Measurements from ENCODE around the gene IQGAP3. TPM values are rescaled to one million over a fixed set of nuclear protein-coding genes. Genes with fewer than 3 reads are reported as not detected.

The IQGAP3 gene
- total RNA-seq, 1 experiment from 2014 or later = 34.8 TPM

DNA sequence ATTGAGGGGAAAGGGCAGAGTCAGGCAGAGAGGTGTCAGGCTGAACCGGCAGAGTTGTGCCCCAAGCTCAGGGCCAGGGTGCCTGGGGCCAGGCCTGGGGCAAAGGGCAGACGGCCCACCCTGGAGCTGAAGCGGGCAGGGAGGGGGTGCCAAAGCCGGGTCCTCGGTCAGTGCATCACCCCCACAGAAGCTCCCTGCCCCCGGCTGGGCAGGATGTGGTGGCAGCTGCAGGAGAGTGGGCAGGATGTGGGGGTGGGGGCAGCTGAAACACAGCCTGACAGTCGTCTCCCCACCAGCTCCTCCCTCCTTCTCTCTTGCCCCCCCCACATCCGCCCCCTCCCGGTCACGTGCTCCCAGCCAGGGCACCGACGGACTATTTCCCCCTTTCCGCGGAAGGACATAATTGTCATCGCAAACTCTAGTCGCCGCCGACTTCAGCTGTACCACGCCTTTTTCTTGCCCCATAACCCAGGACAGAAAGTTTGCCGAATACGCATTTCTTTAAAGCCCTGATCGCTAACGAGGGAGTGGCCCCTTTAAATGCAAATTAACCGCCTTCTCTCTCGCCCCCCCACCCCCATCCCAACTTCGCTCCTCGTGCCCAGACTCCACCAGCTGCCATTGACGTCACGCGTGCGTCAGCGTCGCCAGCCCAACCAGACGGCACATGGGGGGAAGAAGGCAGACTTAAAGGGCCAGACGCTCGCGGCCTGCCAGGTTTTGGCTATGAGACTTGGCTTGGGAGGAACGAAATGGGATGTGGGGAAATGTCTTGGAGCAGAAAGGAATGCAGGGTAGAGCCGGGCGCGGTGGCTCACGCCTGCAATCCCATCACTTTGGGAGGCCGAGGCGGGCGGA is 67.3 kb downstream of the IQGAP3 start:
- peak; percentile 99 for DNase-seq (ENCODE audit: low read depth)
- in situ Hi-C loops (cut with HindIII; ENCODE audit: low pct_unique_long_range_greater_than_20kb, low sequenced_read_pairs) = no loop called here

GRCh38 chr1:156504438-156504813 is 67.9 kb downstream of the IQGAP3 start:
- DNase-seq (ENCODE audit: low read depth) = no peak
- in situ Hi-C loops (cut with HindIII; ENCODE audit: low pct_unique_long_range_greater_than_20kb, low sequenced_read_pairs) = no loop called here

DNA sequence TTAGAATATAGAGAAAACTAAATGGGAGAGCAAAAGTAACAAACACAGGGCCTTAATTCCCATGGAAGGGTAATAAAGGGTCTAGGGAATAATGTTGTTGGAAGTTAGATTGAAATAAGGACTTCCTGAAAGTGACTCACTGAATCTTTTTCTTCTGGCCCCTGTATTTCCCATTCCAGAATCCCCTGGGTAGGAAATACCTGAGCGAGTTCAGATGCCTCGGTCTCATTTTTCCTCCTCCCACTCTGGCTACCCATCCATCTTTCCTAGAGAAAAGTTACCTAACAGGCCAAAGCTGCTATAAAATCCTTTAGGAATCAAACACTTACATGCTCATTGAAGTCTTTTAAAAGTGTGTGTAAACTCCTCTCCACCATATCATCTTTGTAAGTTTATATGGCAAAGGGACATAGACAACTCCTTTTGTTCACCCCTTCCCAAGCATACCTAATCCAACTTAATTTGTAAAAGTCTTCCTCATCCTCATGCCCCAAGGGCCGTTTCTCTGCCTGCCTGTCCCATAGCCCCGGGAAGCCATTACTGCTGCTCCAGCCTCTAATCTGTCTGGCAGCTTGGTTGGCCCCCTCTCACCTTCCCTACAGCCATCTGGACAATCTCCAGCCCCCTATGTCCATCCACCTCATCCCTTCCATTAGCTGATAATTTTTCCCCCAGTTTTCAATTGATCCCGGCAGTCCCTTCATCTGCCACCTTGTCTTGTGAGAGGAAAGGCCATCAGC is 68.5 kb downstream of the IQGAP3 start:
- no peak for DNase-seq (ENCODE audit: low read depth)
- in situ Hi-C loops (cut with HindIII; ENCODE audit: low pct_unique_long_range_greater_than_20kb, low sequenced_read_pairs) = no loop called here

DNA sequence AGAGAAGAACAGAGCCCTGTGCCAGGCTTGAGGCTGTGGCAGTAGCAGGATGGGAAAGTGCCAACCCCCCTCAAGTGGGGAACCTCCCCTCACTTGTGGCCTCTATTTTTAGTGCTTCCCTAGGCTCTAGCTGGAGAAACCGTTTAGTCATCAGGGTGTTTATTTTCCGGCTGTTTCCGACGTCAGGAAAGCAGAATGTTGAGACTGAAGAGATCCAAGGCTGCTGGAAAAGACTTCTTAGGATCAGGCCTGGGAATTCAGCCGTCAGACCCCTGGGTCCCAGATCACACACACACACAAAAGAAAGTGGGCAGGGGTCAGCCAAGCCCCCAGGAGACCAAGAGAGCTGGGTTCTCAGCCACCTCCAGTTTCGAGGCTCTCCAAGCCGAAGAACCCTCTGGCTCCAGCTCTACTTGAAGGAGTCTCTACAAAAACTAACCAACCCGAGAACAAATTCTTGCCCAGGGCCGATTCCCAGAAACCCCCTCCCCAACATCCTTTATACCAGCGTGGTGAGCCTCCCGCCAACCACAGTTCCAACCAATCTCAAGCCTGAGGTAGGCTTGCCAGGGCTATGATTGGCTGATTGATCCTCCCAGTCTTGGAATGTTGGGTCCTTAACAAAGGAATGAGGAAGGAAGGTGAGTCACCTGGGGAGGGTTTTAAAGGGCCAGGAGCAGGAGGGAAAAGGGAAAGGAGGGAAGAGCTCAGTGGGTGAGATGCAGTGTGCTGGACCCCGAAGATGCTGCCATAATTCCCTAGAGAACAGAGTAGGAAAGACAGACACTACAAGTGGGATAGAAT is 69.3 kb downstream of the IQGAP3 start:
- in situ Hi-C loops (cut with HindIII; ENCODE audit: low pct_unique_long_range_greater_than_20kb, low sequenced_read_pairs) = no loop called here
- peak; percentile 87 for DNase-seq (ENCODE audit: low read depth)

DNA sequence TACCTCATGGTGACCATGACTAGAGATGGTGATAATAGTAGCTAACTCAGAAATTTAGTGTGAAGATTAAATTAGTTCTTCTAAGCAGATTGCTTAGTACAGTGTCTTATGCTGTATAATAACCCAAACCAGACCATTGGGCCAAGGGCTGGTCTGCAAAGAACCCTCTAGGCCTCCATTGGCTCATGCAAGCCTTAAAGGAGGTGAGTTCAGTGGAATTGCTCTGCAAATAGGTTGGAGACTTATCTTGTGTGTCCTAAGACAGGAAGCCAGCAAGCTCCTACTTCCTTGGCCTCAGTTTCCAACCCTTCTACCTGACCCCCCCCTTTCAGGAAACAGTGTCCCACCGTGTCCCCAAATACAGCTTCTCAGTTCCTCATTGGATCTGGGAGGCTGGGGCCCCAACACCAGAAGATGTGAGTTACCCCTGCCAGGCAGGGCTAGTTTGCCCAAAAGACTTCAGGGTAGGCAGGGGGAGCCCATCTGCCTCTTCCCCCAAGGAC is 69.9 kb downstream of the IQGAP3 start:
- DNase-seq (ENCODE audit: low read depth) = no peak
- in situ Hi-C loops (cut with HindIII; ENCODE audit: low pct_unique_long_range_greater_than_20kb, low sequenced_read_pairs) = no loop called here

- in situ Hi-C loops (cut with HindIII; ENCODE audit: low pct_unique_long_range_greater_than_20kb, low sequenced_read_pairs) = no loop called here
Measured at GRCh38 chr1:156500793-156501506, 71.4 kb downstream of the IQGAP3 start.

GRCh38 chr1:156500543-156500792 is 71.9 kb downstream of the IQGAP3 start, which contains the start of gene MEF2D:
Gene MEF2D (minus strand): TSS chr1:156500775. CDS start chr1:156483292, 17,483 bp downstream.
- DNase-seq (ENCODE audit: low read depth) = no peak
- in situ Hi-C loops (cut with HindIII; ENCODE audit: low pct_unique_long_range_greater_than_20kb, low sequenced_read_pairs) = no loop called here

More at GRCh38 chr1:156500793-156501506, 71.4 kb downstream of the IQGAP3 start:
- DNase-seq (ENCODE audit: low read depth) = peak; percentile 94

DNA sequence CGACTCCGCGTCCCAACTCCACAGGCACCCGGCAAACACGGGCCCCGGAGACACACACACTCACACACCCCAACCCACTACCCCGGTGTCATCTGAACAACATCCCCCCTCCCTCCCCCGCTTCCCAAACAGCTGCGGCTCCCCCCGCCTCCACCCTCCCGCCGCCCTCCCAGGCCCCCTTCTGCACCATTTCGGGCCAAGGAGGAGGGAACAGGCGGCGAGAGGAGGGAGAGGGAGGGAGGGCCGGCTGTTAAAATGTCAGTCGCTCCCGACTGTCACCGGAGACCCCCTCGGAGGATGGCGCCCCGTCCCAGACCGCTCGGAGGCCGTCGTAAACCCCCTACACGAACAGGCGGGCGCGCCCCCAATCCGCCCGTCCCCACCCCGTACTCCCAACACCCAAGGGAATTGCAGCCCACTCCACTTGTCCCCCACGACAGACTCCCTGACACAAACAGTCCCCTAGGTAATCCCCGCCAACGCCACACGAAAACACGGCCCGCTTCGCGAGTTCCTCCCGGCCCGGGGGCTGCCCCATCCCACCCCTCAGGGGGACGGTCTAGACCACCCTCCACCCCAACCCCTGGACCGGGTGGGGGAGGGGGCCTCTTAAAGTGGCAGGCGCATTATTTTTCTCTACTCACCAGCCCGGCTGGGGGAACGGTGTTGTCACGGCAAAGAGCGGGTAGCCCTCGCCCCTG is 72.4 kb downstream of the IQGAP3 start:
- no peak for DNase-seq (ENCODE audit: low read depth)
- in situ Hi-C loops (cut with HindIII; ENCODE audit: low pct_unique_long_range_greater_than_20kb, low sequenced_read_pairs) = no loop called here

DNA sequence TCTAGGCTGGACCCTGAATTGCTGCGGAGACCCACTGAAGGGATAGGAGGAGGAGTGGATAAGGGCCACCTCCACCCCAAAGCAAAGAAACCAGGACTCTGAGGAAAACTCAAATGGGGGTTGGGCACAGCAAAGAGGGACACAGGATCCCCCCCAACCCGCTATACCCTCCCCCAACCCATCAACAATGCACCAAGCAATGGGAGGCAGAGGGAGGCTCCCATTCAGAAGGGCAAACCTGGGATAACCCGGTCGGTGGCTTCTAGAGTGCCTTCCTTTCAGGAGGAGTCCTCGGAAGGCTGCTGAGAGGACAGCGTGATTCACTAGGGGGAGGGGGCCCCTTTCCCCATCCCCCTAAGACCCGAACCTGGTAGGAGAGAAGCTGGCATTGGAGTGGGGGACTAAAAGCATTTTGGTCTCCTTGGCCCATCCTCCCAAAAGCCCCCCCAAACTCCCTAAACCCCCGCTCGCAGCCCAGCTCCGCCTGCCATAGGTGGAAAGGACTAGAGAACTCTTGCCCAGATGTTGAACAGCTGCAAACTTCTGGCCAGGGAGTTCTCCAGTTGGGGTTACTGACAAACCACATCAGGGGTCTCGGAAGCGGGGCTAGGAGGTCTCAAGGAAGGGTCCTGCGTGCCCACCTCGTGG is 73.0 kb downstream of the IQGAP3 start:
- in situ Hi-C loops (cut with HindIII; ENCODE audit: low pct_unique_long_range_greater_than_20kb, low sequenced_read_pairs) = no loop called here
- no peak for DNase-seq (ENCODE audit: low read depth)

DNA sequence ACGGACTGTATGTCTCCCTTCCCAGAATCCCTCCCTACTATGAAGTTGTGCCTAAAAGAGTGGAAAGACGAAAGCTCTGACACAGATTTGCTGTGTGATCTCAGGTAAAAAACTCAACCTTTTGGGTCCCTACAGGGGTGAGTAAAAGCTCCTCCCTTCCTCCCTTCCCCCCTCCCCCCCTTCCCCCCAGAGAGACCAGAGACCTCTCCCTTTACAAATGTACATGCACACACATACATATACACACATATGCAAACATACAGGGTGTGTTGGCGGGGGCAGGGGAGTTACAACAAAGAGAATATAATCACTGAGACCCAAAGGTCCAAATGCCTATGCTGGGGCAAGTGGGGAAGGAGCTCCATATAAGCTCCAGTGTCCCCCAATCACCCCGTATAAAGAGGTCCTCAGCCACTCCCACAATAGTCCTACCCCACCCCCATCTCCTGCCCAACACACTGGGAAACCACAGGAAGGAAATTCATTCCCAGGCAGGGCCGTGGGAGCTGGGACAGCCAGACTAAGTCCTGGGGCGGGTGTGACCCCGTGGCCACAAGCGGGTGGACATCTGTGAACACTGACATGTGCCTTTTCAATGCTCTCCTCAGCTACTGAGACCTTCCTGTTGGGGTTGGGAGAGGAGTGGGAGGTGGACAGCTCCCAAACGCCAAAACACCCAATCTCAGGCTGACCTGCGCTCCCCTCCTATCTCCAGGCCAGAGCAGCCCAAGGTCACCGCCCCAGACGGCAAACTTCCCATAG is 73.8 kb downstream of the IQGAP3 start:
- no peak for DNase-seq (ENCODE audit: low read depth)

DNA sequence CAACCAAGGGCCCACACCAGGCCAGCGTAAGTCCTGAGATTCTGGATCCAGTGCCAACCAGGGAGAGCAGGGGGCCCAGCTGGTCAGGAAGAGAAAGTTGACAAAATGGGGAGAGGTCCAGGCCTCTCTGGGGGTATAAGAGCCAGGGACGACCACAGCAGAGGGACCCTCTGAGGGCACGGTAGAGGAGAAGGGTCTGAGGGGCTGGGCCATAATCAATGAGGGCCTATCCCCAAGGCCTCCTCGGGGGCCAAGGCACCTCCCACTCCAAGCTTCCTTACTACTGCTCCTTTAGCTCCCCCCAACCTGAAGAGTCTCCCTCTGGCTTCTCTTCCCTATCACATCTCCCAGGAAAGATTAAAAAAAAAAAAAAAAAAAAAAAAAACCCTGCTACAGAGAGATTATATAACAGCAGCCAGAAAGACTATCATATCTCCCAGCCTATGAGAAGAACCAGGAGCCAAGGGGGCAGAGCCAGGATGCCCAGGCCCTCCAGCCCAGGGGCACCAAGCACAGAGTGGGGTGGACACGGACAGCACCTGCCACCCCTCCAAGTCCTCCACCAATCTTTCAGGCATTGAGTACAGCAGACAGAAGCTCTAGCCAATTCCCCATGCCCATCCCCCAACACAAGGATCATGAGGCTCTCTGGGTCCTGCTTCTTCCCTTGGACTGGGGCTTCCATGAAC is 74.5 kb downstream of the IQGAP3 start:
- in situ Hi-C loops (cut with HindIII; ENCODE audit: low pct_unique_long_range_greater_than_20kb, low sequenced_read_pairs) = no loop called here
- DNase-seq (ENCODE audit: low read depth) = no peak

More for the DNA sequence above, 73.8 kb downstream of the IQGAP3 start:
- in situ Hi-C loops (cut with HindIII; ENCODE audit: low pct_unique_long_range_greater_than_20kb, low sequenced_read_pairs) = no loop called here

DNA sequence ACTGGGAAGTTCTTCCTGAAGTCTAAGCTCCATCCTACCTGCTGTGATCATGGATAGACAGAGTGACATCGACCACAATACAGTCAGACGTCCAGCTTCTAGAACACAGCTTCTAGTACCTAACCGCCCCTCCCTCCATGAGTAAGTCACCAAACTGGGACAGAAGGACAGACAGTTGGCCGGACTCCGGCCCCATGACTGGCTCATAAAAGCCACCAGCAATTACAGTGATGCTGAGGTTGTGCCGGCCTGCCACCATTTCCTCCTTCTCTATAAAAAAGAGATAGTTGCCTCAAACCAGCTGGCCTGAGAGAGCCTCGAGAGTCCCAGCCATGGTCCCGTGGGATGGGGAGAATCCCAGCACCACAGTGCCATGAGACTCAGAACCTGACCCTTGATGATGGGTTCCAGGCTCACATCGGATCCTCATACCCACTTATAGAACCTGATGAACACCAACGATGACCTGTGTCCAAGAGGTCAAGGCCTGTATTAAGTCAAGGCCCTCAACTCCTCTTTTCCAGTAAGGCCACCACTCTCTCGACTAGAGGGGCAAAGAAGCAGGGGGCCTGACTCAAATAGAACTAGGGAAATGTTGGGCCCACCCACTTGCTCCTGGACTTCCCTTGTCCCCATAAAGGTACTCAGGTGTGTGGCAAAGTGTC is 75.2 kb downstream of the IQGAP3 start:
- DNase-seq (ENCODE audit: low read depth) = no peak
- in situ Hi-C loops (cut with HindIII; ENCODE audit: low pct_unique_long_range_greater_than_20kb, low sequenced_read_pairs) = no loop called here

GRCh38 chr1:156496211-156496761 is 76.1 kb downstream of the IQGAP3 start:
- in situ Hi-C loops (cut with HindIII; ENCODE audit: low pct_unique_long_range_greater_than_20kb, low sequenced_read_pairs) = no loop called here
- DNase-seq (ENCODE audit: low read depth) = no peak

GRCh38 chr1:156495401-156496140 is 76.8 kb downstream of the IQGAP3 start:
- in situ Hi-C loops (cut with HindIII; ENCODE audit: low pct_unique_long_range_greater_than_20kb, low sequenced_read_pairs) = no loop called here
- no peak for DNase-seq (ENCODE audit: low read depth)

Measured in Caki2 (cell line).